Psoas muscle (tissue), 8 donors: ENCODE measurements around the gene AREL1. TPM values are rescaled to one million over a fixed set of nuclear protein-coding genes. Genes with fewer than 3 reads are reported as not detected.
"Not testable (repeated sequence)": the region's sequence is repeated elsewhere in the genome, so short reads cannot be mapped to it uniquely, and the experiment has no call there.

Experiments
- ATAC-seq, 4 donors: fragments of 200-7000 bp; cut with Tn5 transposase; one replicate each; pipeline ENCODE4 v1.9.1; 2020; ENCODE audit warnings: moderate library complexity in 3 of 4, mild to moderate bottlenecking in 2 of 4
- DNase-seq, 2 donors: peaks; one replicate each; pipeline ENCODE4 v3.0.0-alpha.2; 2020
- H3K27ac ChIP-seq: fragments of 200-600 bp; one replicate; pipeline ENCODE4 v1.8.0; 2022
- H3K27me3 ChIP-seq, 3 donors: fragments of 200-600 bp in 1 of 3; one replicate each; pipeline versions ENCODE4 v1.6.1 to v1.8.0; 2013 to 2022; ENCODE audit warnings: low read length in 2 of 3, mild to moderate bottlenecking in 2 of 3, moderate library complexity in 1 of 3; ENCODE audit not compliant: insufficient read depth in 3 of 3
- H3K36me3 ChIP-seq, 2 donors: fragments of 200-600 bp in 1 of 2; one replicate each; pipeline versions ENCODE4 v1.6.1 to v1.8.0; 2013 to 2022; ENCODE audit warnings: low read depth in 1 of 2, mild to moderate bottlenecking in 1 of 2, moderate library complexity in 1 of 2; ENCODE audit not compliant: insufficient read depth in 1 of 2
- H3K4me1 ChIP-seq: fragments of 200-600 bp; one replicate; pipeline ENCODE4 v1.8.0; 2022
- H3K4me3 ChIP-seq: fragments of 200-600 bp; one replicate; pipeline ENCODE4 v1.8.0; 2022; ENCODE audit warnings: mild to moderate bottlenecking
- H3K9me3 ChIP-seq: fragments of 200-600 bp; one replicate; pipeline ENCODE4 v1.8.0; 2022
- CTCF ChIP-seq: fragments of 200-600 bp; IDR thresholded peaks from one replicate; pipeline ENCODE4 v1.8.0; 2022; ENCODE audit warnings: antibody characterized with exemption
- WGBS, 3 donors: extraction: QIAGEN DNeasy Blood & Tissue Kit; methylation state at CpG; one replicate each; pipeline versions ENCODE4 v1.1.6 to v1.1.7; 2013; 5-methylcytosine and 5-hydroxymethylcytosine counted together
- intact Hi-C, 2 donors: fragments of 100-400 bp; cut with DNase I; formaldehyde crosslinking; loops; one replicate each; pipeline versions ENCODE4 v1.11.0 to v1.14.2; 2022
- long read RNA-seq, 2 donors: library from polyadenylated mRNA; unstranded; transcript quantifications; one replicate each; pipeline ENCODE4 v2.0.0, GENCODE V29; 2021
- polyA plus RNA-seq, 3 donors: library from polyadenylated mRNA; stranded (reverse); fragments of 200-250 nt; gene quantifications; one replicate each; pipeline ENCODE4 v1.2.3, GENCODE V29; 2013
- total RNA-seq, 4 donors: library from RNA; stranded (reverse); fragmentation: NEBNext Ultra II Directional in 2 of 4; extraction: Animal tissue kit (Norgen Biotek cat#: 25700) in 2 of 4; gene quantifications; one replicate each; pipeline versions ENCODE4 v1.2.1 to v1.2.4, GENCODE V29; 2021 to 2023
- donor health status: healthy with polysubstance abuse.
- donor health status: DM: no; HTN: no; CAD: no; lungs with moderate emphysema.
- donor health status: Bipolar disorder and iron deficiency.
- donor health status: healthy.
- donor health status: DM: yes; HTN: yes; CAD: no.
- donor health status: DM: no; HTN: no; CAD: no.
- donor health status: DM: no; HTN: no; CAD: no.
- donor health status: DM: yes; HTN: yes; CAD: no.

AREL1 gene, protein sequence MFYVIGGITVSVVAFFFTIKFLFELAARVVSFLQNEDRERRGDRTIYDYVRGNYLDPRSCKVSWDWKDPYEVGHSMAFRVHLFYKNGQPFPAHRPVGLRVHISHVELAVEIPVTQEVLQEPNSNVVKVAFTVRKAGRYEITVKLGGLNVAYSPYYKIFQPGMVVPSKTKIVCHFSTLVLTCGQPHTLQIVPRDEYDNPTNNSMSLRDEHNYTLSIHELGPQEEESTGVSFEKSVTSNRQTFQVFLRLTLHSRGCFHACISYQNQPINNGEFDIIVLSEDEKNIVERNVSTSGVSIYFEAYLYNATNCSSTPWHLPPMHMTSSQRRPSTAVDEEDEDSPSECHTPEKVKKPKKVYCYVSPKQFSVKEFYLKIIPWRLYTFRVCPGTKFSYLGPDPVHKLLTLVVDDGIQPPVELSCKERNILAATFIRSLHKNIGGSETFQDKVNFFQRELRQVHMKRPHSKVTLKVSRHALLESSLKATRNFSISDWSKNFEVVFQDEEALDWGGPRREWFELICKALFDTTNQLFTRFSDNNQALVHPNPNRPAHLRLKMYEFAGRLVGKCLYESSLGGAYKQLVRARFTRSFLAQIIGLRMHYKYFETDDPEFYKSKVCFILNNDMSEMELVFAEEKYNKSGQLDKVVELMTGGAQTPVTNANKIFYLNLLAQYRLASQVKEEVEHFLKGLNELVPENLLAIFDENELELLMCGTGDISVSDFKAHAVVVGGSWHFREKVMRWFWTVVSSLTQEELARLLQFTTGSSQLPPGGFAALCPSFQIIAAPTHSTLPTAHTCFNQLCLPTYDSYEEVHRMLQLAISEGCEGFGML
- total RNA-seq (10 to 100 TPM; 15.0 to 24.6 (median 18.7) TPM), polyA plus RNA-seq (10 to 100 TPM in 2 of 3 donors, 1 to 10 TPM in 1; 8.5 to 21.5 (median 13.1) TPM)
- long read RNA-seq, donor 1, partial matches to known transcripts: 5 of 7 reads
- long read RNA-seq, donor 1, other reads (novel, unspliced or antisense): 2 of 7 reads
- long read RNA-seq, donor 2, full-length matches to known transcripts: 1 of 26 reads
- long read RNA-seq, donor 2, partial matches to known transcripts: 16 of 26 reads
- long read RNA-seq, donor 2, other reads (novel, unspliced or antisense): 9 of 26 reads

GRCh38 chr14:74712499-74713394 is at the start of gene AREL1, which contains the start of gene FCF1:
Gene AREL1 (minus strand): TSS chr14:74713080. CDS start chr14:74685615, 27,465 bp downstream.
Gene FCF1 (plus strand): TSS chr14:74713144. CDS start chr14:74713198, 54 bp downstream.
- Histone ChIP-seq H3K4me1 (peaks cover 40% of the 10 kb centered on the region), H3K9me3 (no peaks in the 10 kb centered on the region), H3K27me3 (no peaks in the 10 kb centered on the region), H3K27ac (peak within 1 kb of the TSS; percentile 73), H3K4me3 (peak within 1 kb of the TSS; percentile 79), H3K36me3 (peaks cover 0 to 32% of the 10 kb centered on the region in 2 donors)
- peak; percentile 98 to 100 (median 99) for ATAC-seq
- intact Hi-C loops: loop anchor here in 1 of 2 donors (5.0 kb wide), 3 partner anchors 50 to 100 kb away; partner anchors contain the start of genes LTBP2 and YLPM1
- WGBS, 3 donors: 0 to 1% (median 1%) methylated on average over 31 of the region's 31 CpGs
- peak; percentile 78 to 86 for DNase-seq
- no peak for TF ChIP-seq CTCF

DNA sequence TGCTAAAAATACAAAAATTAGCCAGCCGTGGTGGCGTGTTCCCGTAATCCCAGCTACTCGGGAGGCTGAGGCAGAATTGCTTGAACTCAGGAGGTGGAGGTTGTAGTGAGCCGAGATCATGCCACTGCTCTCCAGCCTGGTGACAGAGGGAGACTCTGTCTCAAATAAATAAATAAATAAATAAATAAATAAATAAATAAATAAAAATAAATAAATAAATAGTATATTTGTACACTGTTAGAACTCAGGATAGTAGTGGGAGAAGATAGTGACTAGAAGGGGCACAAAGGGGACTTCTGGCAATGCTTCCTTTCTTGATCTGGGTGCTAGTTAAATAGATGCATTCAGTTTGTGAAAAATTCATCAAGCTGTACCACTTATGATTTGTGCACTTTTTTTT is 45.6 kb upstream of the AREL1 start:
- H3K4me1 ChIP-seq, intact Hi-C loops, H3K36me3 ChIP-seq, H3K4me3 ChIP-seq, H3K27me3 ChIP-seq, ATAC-seq, H3K9me3 ChIP-seq, H3K27ac ChIP-seq, DNase-seq: not testable (repeated sequence)
- 85 to 92% (median 90%) methylated on average over 5 of the region's 5 CpGs for WGBS, 3 donors

DNA sequence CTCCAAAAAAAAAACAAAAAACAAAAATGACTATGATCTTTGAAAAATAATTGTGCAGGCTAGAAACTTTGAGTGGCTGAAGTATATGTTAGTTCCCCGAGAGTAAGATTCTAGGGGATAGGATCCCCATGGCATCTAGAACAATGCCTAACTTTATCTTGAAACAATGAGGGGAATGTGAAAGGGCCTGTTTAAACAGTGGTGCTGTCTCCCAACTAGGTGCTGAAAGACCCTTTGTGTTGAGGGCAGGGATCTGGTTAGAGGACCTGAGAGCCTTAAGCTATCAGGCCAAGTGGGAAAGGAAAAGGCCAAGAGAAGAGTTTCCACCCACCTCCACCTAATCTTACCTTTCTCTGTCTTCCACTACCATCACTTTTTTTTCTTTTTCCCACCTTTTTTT is 43.4 kb upstream of the AREL1 start:
- 71 to 93% (median 82%) methylated on average over 1 of the region's 1 CpG for WGBS, 3 donors
- Histone ChIP-seq H3K4me3 (no peak overlapping the region), H3K27me3 (no peaks in the 10 kb centered on the region), H3K4me1 (no peaks in the 10 kb centered on the region), H3K27ac (no peak overlapping the region), H3K36me3 (no peaks in the 10 kb centered on the region), H3K9me3 (no peaks in the 10 kb centered on the region)
- no peak for ATAC-seq
- intact Hi-C loops: no loop called here
- no peak for DNase-seq
- TF ChIP-seq CTCF: no peak

DNA sequence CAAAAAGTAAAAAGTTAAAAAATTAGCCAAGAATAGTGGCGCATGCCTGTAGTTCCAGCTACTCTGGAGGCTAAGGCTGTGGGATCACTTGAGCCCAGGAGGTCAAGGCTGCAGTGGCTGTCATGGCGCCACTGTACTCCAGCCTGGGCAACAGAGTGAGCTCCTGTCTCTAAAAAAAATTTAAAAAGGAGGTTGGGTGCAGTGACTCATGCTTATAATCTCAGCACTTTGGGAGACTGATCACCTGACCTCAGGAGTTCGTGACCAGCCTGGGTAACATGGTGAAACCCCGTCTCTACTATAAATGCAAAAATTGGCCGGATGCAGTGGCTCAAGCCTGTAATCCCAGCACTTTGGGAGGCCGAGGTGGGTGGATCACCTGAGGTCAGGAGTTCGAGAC is 42.0 kb upstream of the AREL1 start:
- H3K4me1 ChIP-seq: no peaks in the 10 kb centered on the region
- no peaks in the 10 kb centered on the region for H3K9me3 ChIP-seq
- no peak for TF ChIP-seq CTCF
- H3K36me3 ChIP-seq: no peaks in the 10 kb centered on the region
- no peak overlapping the region for H3K27ac ChIP-seq
- intact Hi-C loops: no loop called here
- 87 to 92% (median 88%) methylated on average over 7 of the region's 7 CpGs for WGBS, 3 donors
- DNase-seq (no peak), ATAC-seq (no peak)
- H3K27me3 ChIP-seq: no peaks in the 10 kb centered on the region
- no peak overlapping the region for H3K4me3 ChIP-seq
